ENCODE data around the gene TCF4.

- TF ChIP-seq EZH2 (IDR thresholded peaks at IDR 0.05; ENCODE audit: borderline replicate concordance, low read depth, low read length, severe bottlenecking) (no peak), POLR2AphosphoS5 (IDR thresholded peaks at IDR 0.05; ENCODE audit: insufficient read depth, low read depth, low read length) (no peak), GATA2 (IDR thresholded peaks at IDR 0.05; ENCODE audit: insufficient read depth, insufficient read length, low read depth, low read length) (no peak), FOS (IDR thresholded peaks at IDR 0.05; ENCODE audit: borderline replicate concordance, insufficient read depth, low read length) (no peak), CTCF (IDR thresholded peaks at IDR 0.05; ENCODE audit: extremely low read depth in 1 of 2, insufficient read depth in 1 of 2, low read depth in 1 of 2, low read length in 2 of 2) (no peak), JUN (IDR thresholded peaks at IDR 0.05; ENCODE audit: borderline replicate concordance, insufficient read depth, insufficient read length, low read depth) (no peak), POLR2A (IDR thresholded peaks at IDR 0.05; ENCODE audit: low read depth, low read length) (no peak), MAX (IDR thresholded peaks at IDR 0.05; ENCODE audit: insufficient read depth, insufficient read length) (no peak)
Observed at GRCh38 chr18:55421615-55422419, 166.2 kb downstream of the TCF4 start.
